SW 1271 (cell line): ENCODE data around the gene NCMAP.
A peak's percentile ranks its signal among the peaks of the same experiment; 100 is the strongest.
"Not testable (repeated sequence)": the region's sequence is repeated elsewhere in the genome, so short reads cannot be mapped to it uniquely, and the experiment has no call there.

Experiments
- DNase-seq, 2 experiments: peaks; one replicate each; lab custom pipeline; 2025; lab: John Stamatoyannopoulos, UW

The NCMAP gene, protein sequence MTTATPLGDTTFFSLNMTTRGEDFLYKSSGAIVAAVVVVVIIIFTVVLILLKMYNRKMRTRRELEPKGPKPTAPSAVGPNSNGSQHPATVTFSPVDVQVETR

DNA sequence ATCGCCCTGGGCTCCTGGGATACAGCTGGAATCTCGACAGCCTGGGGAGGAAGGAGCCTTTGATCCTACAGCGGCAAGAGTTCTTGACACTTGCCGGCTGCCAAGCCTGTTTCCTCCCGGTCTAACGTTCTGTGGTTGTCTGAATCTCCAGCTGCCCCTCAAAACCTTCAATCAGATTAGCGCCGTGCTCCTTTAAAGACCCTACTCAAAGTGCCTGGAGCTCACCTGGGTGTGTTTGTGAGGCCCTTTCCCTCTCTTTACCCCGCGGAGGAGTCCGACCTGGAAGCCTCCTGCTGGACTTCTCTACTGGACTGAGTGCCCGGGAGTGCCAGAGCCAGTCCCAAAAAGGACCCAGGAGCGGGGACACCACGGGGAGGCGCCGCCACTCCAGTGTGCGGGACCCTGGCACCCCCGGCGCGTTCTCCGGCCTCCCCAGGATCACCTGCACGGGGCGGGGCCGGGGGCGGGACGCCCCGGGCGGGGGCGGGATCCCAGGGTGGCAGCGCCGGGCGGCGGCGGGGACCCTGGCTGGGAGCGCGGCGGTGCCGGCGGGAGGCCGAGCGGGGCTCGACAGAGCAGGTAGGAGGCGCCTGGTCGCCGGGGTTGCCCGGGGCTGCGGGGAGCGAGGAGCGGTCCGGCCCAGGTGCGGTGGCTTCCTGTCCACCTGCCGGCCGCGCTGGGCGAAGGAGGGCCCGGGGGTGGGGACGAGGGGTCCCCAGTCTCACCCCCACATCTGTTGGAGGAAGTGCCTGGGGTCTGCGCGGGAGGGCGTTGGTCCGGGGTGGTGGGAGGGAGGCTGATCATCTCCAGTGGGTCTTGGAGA lies at the start of gene NCMAP:
Gene NCMAP, plus strand, starts transcription at position 497 of the 823 bp plus-strand sequence. CDS start 39,344 bp downstream, outside the sequence.
- DNase-seq = no peak

DNA sequence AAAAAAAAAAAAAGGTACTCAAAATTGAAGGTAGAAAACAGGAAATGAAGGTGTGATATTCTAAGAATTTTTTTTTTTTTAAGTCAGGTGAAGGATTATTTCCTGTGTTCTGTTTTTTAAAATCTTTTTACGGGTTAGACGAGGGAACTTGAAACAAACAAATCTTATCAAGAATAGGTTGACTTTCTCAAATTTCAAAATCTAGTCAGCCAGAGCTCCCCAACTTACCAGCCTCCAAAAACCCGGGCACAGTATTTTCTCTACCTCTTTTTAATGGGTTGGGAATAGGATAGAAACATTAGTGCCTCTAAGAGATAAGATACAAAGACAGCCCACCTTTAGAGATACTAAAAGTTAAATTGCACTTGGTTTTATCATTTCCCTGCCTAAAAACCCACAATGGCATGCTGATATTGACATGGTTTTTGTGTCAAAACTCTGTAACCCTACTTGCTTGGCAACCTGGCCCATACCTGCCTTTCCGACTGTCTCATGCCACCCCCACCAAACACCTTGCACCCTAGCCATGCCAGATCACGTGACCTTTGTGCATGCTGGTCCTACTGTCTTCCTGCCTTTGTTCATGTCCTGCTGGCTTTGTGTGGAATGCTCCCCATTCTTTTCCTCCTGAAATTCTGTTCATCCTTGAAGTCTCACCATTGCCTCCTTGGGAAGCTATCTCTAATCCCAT lies 49.1 kb upstream of the NCMAP start:
- no peak for DNase-seq

DNA sequence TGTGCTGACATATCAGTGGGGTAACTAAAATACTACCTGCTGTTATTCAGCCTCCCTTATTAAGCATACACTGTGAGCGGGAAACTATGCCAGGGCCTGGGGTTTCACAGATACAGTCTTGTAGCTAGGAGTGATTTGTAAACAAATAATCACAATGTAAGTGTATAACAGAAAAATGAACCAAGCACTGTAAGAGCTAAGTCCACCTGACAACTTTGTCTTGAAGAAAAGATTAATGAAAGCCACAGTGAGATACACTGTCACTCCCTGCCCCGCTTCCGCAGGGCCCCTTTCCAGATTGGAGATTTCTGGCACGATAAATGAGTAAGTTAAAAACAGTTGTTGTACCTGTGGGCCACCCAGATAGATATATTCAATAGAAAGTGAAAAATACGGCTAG lies 48.5 kb upstream of the NCMAP start:
- no peak for DNase-seq

DNA sequence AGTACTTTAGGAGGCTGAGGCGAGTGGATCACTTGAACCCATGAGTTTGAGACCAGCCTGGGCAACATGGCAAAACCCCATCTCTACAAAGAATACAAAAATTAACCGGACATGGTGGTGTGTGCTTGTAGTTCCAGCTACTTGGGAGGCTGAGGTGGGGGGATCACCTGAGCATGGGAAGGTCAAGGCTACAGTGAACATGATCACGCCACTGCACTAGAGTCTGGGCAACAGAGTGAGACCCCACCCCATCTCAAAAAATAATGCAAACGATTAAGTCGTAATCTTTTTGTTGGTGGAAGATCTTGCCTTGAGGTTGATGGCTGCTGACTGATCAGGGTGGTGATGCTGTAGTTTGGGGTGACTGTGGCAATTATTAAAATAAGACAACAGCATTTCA lies 47.0 kb upstream of the NCMAP start:
- DNase-seq = no peak

DNA sequence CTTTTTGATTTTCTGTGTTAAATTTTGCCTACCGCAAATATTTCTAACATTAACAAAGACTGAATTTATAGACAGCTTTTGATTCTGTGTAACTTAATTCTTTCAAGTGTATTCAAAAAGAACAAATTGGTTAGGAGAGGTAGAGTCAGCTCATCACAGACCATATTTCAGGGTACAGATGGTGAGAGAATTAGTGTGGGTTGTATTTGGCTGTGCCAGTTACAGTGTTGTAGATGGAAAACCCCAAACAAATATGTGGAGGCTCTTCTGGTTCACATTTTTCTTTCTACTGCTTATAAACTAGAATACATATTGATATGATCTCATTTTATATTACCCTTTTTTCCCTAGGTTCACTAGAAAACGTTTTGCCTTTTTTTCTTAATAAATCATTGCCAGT lies 42.2 kb upstream of the NCMAP start:
- no peak for DNase-seq

DNA sequence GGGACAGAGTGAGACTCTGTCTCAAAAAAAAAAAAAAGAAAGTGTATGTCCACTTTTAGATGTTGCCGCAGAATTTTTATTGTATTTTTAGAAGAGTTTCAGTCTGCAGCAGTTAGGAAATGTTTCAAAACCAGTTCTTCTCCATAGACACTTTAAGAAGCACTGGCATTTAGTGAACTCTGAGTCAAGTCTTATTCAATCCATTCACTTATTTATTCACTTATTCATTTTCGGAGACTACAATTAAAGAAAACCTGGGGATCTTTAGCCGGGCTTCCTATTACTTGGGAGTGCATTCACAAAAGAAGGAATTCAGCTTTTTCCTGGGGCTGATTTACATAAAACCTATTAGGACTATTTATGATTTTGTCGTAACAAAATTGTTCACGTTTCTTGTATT lies 40.9 kb upstream of the NCMAP start:
- no peak for DNase-seq

DNA sequence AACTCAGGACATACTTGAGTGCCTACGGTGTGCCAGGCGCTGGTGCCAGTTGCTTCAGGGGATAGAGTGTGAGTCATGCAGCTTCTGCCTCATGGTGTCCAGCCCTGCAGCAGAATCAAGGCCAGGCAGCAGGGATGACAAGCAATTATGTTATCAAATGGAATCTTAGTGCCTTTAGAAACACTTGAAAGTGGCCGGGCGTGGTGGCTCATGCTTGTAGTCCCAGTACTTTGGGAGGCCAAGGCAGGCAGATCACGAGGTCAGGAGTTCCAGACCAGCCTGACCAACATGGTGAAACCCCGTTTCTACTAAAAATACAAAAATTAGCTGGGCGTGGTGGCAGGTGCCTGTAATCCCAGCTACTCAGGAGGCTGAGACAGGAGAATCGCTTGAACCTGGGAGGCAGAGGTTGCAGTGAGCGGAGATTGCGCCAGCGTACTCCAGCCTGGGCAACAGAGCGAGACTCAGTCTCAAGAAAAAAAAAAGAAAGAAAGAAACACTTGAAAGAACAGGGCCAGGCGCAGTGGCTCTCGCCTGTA lies 40.1 kb upstream of the NCMAP start:
- peak; percentile 26 to 70 for DNase-seq

DNA sequence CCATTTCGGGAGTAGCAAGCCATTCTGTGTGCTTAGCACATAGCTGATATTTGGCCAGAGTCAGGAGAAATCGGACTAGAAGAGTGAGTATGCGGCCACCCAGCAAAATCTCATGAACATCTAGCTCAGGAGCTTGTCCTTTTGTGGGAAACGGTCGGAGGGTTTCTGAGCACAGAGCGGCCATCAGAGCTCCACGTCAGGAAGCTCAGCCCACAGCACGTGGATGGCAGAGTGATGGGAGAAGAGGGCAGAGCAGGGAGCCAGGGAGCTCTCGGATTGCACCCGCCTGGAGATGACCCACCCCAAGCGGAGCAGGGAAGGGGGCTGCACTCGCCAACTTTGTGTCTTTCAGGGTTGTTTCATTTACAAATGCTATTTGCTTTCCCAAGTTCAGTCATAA lies 39.4 kb upstream of the NCMAP start:
- DNase-seq = no peak

DNA sequence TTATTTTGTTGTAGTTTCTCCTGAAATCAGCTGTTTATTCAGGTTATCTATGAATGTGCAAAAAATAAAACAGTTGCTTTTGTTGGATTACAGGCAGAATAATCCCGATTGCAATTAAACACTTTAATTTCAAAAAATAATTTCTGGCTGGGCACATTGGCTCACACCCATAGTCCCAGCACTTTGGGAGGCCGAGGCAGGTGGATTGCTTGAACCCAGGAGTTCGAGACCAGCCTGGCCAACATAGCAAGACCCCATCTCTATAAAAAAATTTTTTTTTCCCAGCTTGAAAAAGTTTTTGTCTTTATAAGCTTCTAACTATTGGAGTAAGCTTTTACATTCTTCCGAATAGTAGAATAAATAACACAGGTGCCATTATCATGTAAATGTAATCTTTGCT lies 38.0 kb upstream of the NCMAP start:
- no peak for DNase-seq

DNA sequence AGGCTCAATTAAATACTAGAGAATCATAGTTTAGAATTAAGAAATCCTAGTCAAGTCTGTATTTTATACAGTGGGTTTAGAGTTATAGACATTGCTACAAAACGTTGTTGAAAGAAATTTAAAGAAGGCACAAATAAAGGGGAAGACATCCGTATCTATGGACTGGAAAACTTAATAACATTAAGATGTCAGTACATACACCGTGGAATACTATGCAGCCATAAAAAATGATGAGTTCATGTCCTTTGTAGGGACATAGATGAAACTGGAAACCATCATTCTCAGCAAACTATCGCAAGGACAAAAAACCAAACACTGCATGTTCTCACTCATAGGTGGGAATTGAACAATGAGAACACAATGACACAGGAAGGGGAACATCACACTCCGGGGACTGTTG lies 35.6 kb upstream of the NCMAP start:
- DNase-seq = not testable (repeated sequence)

DNA sequence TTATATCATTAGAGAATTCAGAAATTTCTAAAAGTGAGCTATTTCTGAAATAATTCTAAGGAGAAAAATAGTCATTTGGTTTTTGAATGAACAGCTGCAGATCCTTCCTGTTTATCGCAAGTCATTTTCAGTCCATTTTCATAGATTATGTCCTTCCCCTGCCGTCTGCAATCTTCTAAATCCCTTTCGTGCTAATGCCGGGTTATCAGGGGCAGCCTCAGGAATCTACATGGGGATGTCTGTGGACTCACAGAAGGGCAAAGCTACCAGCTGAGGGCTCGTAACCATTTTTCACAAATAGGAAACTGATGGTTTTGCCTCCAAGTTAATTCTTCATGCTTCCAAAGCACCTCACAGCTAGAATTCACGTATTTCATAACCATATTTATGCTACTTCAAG lies 30.3 kb upstream of the NCMAP start:
- DNase-seq = no peak

DNA sequence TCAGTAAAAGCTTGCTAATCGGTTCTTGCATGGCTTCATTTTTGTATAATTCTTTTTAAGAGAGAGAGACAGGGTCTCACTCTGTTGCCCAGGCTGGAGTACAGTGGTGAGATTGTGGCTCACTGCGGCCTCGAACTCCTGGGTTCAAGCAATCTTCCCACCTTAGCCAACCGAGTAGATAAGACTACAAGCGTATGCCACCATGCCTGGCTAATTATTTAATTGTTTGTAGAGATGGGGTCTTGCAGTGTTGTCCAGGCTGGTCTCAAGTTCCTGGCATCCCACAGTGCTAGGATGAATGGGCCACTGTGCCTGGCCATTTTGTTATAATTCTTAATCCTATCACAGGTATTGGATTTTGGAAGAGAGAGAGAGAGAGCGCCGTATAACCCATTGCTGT lies 29.8 kb upstream of the NCMAP start:
- DNase-seq = no peak

DNA sequence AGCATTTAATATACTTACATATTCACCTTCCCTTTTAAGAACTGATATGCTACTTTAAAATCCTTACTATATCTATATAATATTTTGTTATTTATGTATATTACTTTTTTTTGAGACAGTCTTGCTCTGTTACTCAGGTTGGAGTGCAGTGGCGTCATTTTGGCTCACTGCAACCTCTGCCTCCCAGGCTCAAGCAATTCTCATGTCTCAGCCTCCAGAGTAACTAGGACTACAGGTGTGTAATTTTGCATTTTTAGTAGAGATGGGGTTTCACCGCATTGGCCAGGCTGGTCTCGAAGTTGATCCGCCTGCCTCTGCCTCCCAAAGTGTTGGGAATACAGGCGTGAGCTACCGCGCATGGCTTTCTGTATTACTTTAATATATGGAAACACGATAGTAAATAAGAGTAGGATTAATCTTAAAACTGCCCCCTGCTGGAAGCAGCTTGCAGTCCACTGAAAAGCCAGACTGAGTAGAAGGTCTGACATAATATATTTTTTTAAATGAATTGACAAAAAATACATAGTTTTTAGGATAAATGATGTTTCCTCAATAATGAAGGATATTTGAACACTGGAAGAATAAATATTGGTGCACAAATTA lies 28.8 kb upstream of the NCMAP start:
- no peak for DNase-seq

DNA sequence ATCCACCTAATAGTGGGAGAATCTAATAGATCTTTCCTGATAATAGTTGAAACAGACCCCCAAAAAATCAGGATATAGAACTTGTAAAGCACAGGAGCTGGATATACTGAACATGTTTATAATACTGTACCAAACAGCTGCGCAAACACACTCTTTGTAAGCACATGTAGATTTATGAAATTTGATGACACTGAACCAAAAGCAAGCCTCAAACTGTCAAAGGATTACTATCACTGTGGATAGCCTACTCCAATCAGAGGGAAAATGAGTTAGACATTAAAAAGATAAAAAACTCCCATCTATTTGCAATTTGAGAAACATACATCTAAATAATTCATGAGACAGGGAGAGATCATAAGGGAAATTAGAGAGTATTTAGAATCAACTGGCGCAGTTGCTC lies 27.1 kb upstream of the NCMAP start:
- no peak for DNase-seq

DNA sequence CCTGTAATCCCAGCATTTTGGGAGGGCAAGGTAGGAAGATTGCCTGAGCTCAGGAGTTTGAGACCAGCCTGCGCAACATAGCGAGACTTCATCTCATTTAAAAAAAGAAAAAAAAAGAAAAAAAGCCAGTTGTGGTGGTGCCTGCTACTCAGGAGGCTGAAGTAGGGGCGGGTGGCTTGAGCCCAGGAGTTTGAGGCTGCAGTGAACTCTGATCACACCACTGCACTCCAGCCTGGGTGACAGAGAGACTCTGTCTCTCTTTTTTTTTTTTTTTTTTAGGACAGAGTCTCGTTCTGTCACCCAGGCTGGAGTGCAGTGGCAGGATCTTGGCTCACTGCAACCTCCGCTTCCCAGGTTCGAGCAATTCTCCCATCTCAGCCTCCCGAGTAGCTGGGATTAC lies 26.6 kb upstream of the NCMAP start:
- DNase-seq = not testable (repeated sequence)

DNA sequence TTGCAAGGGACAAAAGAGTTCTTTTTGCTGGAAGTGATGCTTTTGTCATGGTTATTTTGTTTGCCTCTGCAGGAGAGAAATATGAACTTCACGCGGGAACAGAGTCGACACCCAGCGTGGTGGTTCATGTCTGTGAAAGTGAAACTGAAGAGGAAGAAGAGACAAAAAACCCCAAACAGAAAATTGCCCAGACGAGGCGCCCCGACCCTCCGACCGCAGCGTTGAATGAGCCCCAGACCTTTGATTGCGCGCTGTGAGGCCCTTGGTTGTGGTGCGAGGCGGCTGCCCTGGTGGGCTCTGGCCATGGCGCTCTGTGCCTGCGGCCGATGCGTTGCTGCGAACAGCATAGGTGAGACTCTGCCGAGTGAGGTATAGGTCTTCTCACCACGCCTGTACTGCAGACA lies 20.9 kb upstream of the NCMAP start:
- DNase-seq = no peak

DNA sequence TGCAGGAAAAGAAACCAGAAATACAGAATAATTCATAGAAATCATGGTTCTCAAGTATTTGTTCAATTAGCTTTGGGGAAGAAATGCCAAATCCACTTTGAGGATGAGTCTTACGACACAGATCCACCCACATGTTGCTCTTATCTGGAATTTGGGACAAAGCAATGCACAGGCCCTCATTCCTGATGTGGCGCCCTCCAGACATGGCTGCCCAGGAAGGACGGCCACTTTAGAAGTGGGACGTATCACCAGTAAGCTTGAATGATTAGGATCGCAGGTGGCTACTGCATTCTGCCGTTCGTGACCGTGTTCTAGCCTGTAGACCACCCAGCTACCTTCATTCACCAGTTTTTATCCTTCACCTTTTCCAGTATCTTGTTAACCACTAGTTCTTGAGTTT lies 20.1 kb upstream of the NCMAP start:
- DNase-seq = no peak

DNA sequence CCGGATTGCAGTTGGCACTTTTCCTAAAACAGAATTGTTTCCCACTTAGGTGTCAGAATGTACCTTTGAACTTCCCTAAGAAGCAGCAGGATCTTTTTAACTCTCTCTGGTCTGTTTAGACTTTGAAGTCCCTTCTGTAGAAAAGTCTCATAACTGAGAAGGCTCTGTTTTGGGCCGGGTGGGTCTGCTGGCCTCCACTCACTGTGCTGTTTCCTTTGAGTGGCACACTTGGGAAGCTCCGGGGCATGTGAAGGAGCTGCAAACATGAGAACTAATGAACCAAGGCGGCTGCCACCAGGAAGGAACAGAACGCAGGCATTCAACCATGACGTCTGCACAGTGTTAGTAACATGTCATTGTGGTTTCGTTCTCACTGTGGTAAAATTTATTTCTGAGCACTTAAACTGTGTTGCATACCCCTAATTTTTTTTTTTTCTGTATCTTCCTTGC lies 19.5 kb upstream of the NCMAP start:
- no peak for DNase-seq

DNA sequence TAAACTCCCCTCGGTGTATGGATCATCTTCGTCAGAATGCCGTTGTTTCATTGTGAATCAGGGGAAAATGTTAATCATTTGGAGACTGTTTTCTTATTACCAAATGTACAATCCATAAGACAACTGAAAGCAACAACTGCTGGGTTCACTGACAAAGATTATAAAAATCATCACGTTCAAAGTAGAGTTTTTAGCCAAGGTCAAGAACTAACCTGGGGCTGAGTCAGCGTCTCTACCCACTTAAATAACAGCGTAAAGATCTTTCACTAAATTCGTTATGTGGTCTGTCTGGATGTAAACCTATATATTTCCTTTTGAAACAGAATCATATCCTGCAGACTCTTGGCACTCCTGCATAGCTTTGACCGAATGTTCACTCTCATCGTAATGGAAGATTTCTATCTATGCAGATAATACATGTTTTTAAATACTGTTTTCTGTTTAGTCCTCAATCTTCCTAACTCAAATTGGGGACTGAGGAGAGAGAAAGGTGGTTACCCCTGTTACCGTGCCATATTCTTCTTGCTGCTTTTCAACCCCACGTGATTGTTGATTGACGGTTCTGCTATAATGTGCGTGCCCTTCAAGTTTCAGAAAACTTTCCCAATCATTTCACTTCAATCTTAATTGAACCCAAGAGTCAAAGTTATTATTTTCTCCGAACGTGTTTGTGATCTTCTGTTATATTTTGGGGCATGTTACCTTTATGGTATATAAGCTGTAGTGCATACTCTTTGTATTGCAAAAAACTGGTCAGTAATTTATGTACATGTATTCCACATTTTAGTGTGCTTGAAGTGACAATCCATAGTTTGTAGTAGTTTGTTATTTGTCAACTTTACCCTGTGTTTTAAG lies 15.6 kb upstream of the NCMAP start:
- no peak for DNase-seq

DNA sequence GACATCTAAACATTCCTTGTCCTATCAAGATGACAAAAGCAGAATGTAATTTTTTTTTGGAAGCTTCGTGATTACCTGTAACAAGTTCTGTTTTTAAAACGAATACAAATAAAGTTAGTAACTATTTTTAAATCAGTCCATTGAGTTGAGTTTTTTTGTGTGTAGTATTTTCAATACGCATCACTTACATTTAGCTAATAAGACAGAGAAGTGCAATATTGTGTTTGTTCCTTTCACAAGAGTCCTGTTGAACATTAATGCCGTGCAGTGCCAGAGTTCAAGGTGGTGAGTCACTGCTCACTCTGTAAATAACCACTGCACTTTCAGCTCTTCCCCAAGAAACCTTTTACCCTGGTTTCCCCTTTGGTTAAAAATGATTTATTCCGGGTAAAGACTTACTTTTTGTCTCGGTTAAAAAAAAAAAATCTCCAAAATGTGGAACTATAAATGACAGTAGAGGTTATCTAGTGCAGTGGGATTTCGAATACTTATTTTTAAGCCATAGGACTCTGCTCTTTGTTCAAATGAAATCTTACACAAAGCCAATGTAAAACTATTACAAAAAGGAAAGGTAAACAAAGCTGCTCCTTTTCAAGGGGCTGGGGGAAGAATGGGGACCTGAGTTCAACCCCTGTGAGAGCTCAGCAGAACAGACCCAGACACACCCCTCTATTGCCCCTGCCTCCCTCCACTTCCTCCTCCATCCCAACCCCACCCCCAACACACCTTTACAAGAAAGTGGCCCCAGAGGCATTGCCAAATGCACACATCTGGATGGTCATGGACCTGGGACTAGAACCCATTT lies 14.8 kb upstream of the NCMAP start:
- no peak for DNase-seq
